Heart right ventricle (tissue), 16 donors: Measurements from ENCODE around the gene PGLYRP3. TPM values are rescaled to one million over a fixed set of nuclear protein-coding genes. Genes with fewer than 3 reads are reported as not detected.

Experiments
- ATAC-seq, 8 donors: fragments of 200-7000 bp; cut with Tn5 transposase; one replicate each; pipeline ENCODE4 v1.9.1; 2020; ENCODE audit warnings: mild to moderate bottlenecking in 8 of 8, moderate library complexity in 8 of 8, moderate number of reproducible peaks in 1 of 8
- DNase-seq, 2 donors: peaks; one replicate each; pipeline ENCODE4 v3.0.0-alpha.2; 2020
- H3K27ac ChIP-seq, 10 donors: fragments of 200-600 bp; sonication (generic) in 2 of 10; one replicate each; pipeline versions ENCODE4 v1.5.0 to v1.8.0; 2020 to 2022; ENCODE audit warnings: mild to moderate bottlenecking in 3 of 10
- H3K27me3 ChIP-seq, 7 donors: fragments of 200-600 bp; one replicate each; pipeline ENCODE4 v1.8.0; 2021 to 2022; ENCODE audit warnings: mild to moderate bottlenecking in 2 of 7
- H3K36me3 ChIP-seq, 9 donors: fragments of 200-600 bp; sonication (generic) in 1 of 9; one replicate each; pipeline versions ENCODE4 v1.5.0 to v1.8.0; 2020 to 2022; ENCODE audit warnings: mild to moderate bottlenecking in 2 of 9
- H3K4me1 ChIP-seq, 9 donors: fragments of 200-600 bp; sonication (generic) in 1 of 9; one replicate each; pipeline versions ENCODE4 v1.5.0 to v1.8.0; 2020 to 2022; ENCODE audit warnings: mild to moderate bottlenecking in 4 of 9
- H3K4me3 ChIP-seq, 10 donors: fragments of 200-600 bp; sonication (generic) in 2 of 10; one replicate each; pipeline versions ENCODE4 v1.5.0 to v1.8.0; 2020 to 2022; ENCODE audit warnings: mild to moderate bottlenecking in 7 of 10, moderate library complexity in 2 of 10
- H3K9me3 ChIP-seq, 11 donors: fragments of 200-600 bp in 10 of 11; sonication (generic) in 2 of 11; one replicate each; pipeline versions ENCODE4 v1.5.0 to v1.8.0; 2013 to 2022; ENCODE audit warnings: mild to moderate bottlenecking in 2 of 11, control low read depth in 1 of 11, moderate library complexity in 1 of 11
- CTCF ChIP-seq, 9 donors: fragments of 200-600 bp; sonication (generic) in 2 of 9; IDR thresholded peaks; one replicate each; pipeline versions ENCODE4 v1.5.0 to v1.8.0; 2021 to 2022; ENCODE audit warnings: antibody characterized with exemption in 9 of 9, mild to moderate bottlenecking in 5 of 9, moderate library complexity in 1 of 9
- WGBS, 2 donors: extraction: QIAGEN DNeasy Blood & Tissue Kit; methylation state at CpG; one replicate each; pipeline ENCODE4 v1.1.7; 2013; ENCODE audit warnings: inconsistent platforms in 1 of 2; 5-methylcytosine and 5-hydroxymethylcytosine counted together
- intact Hi-C, 10 donors: fragments of 100-400 bp; cut with DNase I; formaldehyde crosslinking; loops; one replicate each; pipeline versions ENCODE4 v1.11.1 to v1.14.2; 2022
- polyA plus RNA-seq, 2 donors: library from polyadenylated mRNA; stranded (reverse); fragments of 200-250 nt; gene quantifications; one replicate each; pipeline ENCODE4 v1.2.3, GENCODE V29; 2013
- total RNA-seq, 10 donors: library from RNA; stranded (reverse); fragmentation: NEBNext Ultra II Directional in 3 of 10; extraction: Animal tissue kit (Norgen Biotek cat#: 25700) in 3 of 10; gene quantifications; one replicate each; pipeline versions ENCODE4 v1.2.1 to v1.2.4, GENCODE V29; 2021 to 2023
- donor health status: Arrhythmogenic right ventricular cardiomyopathy.
- donor health status: ischemic (EF 13 %, LVEDD 7.1; RV severe dilation, severe dysfunction).
- donor health status: healthy with polysubstance abuse.
- donor health status: DM: no; HTN: yes; CAD: no.
- donor health status: DM: no; HTN: no; CAD: no.
- donor health status: ischemic (EF 25% LVEDD 6.9; RV normal size, moderate dysfunction).
- donor health status: ischemic (EF 25% LVEDD 5.7; RV mildly dilated, moderate dysfunction).
- donor health status: healthy.
- donor health status: DM: yes; HTN: yes; CAD: no.
- donor health status: Ischemic cardiomyopathy.
- donor health status: ischemic (EF 35%, LVEDD 5.7; RV mildly dilated, moderate dysfunction).
- donor health status: nonischemic (EF 11% LVEDD 7.7; RV severe dilation, severe dysfunction).
- donor health status: DM: yes; HTN: yes; CAD: no.
- donor health status: PGD.
- donor health status: ischemic (EF 29% LVEDD 5.4; RV normal size, mild dysfunction).
- donor health status: nonischemic (EF 23%, LVEDD 6.1; RV moderate dilation, normal function).

Gene PGLYRP3
- total and polyA plus RNA-seq, 12 donors = not detected

DNA sequence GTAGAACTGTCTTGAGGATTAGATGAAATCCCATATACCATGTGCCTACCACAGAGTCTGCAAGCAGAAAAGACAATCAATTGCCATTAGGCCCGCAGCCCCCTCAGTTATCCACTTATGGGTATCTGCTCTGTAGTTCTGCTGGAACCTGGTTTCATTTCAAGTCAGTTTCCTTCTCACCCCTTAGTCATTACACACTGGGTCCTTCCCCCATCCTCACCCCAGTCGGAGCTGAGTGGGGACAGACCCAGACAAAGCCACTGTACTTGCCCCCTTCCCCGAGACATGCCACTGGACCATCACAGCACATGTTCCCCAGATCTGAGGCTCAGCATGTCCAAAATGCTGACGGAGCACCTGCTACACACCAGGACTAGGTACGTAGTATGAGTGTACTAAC lies 21.2 kb downstream of the PGLYRP3 start:
- DNase-seq (no peak), ATAC-seq (no peak)
- H3K36me3 ChIP-seq = no peaks in the 10 kb centered on the region
- no peaks in the 10 kb centered on the region for H3K4me1 ChIP-seq
- 93 to 94% methylated on average over 5 of the region's 5 CpGs for WGBS, 2 donors
- H3K27me3 ChIP-seq = peaks cover 0 to 41% (median 9%) of the 10 kb centered on the region in 7 donors
- H3K9me3 ChIP-seq = no peaks in the 10 kb centered on the region
- H3K27ac ChIP-seq = no peak overlapping the region
- intact Hi-C loops = no loop called here
- no peak overlapping the region for H3K4me3 ChIP-seq
- TF ChIP-seq CTCF (IDR thresholded peaks at IDR 0.05) = no peak

DNA sequence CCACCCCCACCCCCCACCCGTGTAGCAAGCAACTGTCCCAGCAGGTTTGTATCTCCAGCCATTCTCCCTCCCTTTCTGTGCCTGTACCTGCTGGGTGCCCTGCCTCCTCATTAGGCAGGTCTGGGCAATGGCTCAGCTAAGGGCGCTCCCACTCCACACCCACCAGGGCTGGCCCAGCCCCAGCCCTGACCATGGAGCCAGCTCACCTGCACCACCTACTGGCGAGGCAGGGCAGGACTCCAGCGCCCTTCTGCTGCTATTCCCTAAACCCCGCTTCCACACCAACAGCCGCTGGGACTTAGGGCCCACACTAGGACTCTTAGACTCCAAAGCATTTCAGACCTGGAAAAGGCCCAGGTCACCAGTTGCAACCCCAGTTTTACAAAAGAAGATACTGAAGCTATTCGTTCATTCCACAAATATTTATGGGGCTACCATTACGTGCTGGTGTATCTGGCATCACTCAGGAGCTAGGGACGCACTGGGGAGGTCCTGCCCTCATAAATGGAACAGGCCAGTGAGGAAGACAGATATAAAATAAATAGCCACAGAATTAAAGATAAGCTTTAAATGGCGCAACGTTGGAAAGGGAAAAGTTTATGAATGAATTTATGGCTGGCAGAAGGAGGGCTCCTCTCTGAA lies 24.0 kb downstream of the PGLYRP3 start:
- intact Hi-C loops = no loop called here
- peak in 3 of 9 donors; percentile 10 to 47 (median 17) for TF ChIP-seq CTCF (IDR thresholded peaks at IDR 0.05)
- DNase-seq (no peak), ATAC-seq (no peak)
- Histone ChIP-seq H3K9me3 (no peaks in the 10 kb centered on the region), H3K4me3 (no peak overlapping the region), H3K27me3 (peaks cover 0 to 45% (median 15%) of the 10 kb centered on the region in 7 donors), H3K36me3 (no peaks in the 10 kb centered on the region), H3K4me1 (no peaks in the 10 kb centered on the region), H3K27ac (no peak overlapping the region)
- WGBS, 2 donors = 60 to 63% methylated on average over 11 of the region's 11 CpGs

DNA sequence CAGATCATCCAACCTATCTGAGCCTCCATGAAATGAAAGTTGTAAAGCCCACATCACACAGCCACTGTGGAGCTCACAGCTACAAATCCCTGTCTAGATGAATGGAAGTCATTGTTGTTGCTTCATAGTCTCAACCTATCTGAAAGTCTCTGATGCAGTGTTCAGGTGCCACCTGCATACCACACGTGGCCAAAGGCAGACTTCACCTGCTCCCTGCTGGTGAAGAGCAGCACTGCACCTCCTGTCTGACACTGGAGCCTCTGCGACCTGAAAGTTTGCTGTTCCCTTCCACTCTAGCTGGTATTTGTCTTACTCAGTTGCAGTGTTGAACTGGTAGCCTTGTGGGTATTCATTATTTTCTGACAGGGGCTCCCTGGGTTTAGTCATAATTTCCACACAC lies 34.9 kb downstream of the PGLYRP3 start:
- WGBS, 2 donors = 12 to 17% methylated on average over 2 of the region's 2 CpGs
- ATAC-seq (no peak), DNase-seq (no peak)
- TF ChIP-seq CTCF (IDR thresholded peaks at IDR 0.05) = peak in 6 of 9 donors; percentile 8 to 61 (median 12)
- H3K27ac ChIP-seq = no peak overlapping the region
- no peaks in the 10 kb centered on the region for H3K36me3 ChIP-seq
- H3K27me3 ChIP-seq = peaks cover 0 to 36% (median 6%) of the 10 kb centered on the region in 7 donors
- no peaks in the 10 kb centered on the region for H3K9me3 ChIP-seq
- no peak overlapping the region for H3K4me3 ChIP-seq
- no peaks in the 10 kb centered on the region for H3K4me1 ChIP-seq
- intact Hi-C loops = no loop called here

- TF ChIP-seq CTCF (IDR thresholded peaks at IDR 0.05) = no peak
- DNase-seq = no peak
- Histone ChIP-seq H3K27me3 (peaks cover 0 to 58% (median 13%) of the 10 kb centered on the region in 7 donors), H3K27ac (no peak overlapping the region), H3K36me3 (no peaks in the 10 kb centered on the region), H3K4me1 (no peaks in the 10 kb centered on the region), H3K9me3 (no peaks in the 10 kb centered on the region), H3K4me3 (no peak overlapping the region)
- 80 to 88% methylated on average over 1 of the region's 1 CpG for WGBS, 2 donors
- no peak for ATAC-seq
- intact Hi-C loops = no loop called here
Observed at GRCh38 chr1:153272186-153272585, 40.6 kb downstream of the PGLYRP3 start.
